A673 (cell line): ENCODE measurements around the gene THADA. TPM values are rescaled to one million over a fixed set of nuclear protein-coding genes. Genes with fewer than 3 reads are reported as not detected.

Experiments
- BruUV-seq: library from RNA; stranded (reverse); fragments of 400-500 nt; replicated peaks from 2 replicates; lab custom pipeline; 2021; lab: Mats Ljungman, UMichigan
- CTCF ChIA-PET: fragments of 300-600 bp; sonication (Branson Sonifier 250); formaldehyde crosslinking; loops from one replicate; lab custom pipeline; 2022; ENCODE audit warnings: antibody characterized with exemption; lab: Charles Lee
- POLR2A ChIA-PET: fragments of 300-600 bp; sonication (Branson Sonifier 250); formaldehyde crosslinking; loops from one replicate; lab custom pipeline; 2022; ENCODE audit warnings: antibody characterized with exemption; ENCODE audit not compliant: low non-redundant PET; lab: Charles Lee
- DNase-seq: peaks from one replicate; pipeline ENCODE4 v3.0.0-alpha.2; 2015; ENCODE audit warnings: low spot score
- H3K27ac ChIP-seq: fragments of 200-600 bp; sonication (generic); 2 replicates; pipeline ENCODE4 v1.5.1; 2016; ENCODE audit warnings: mixed run types, low read depth, mild to moderate bottlenecking, mixed read lengths, antibody characterized with exemption, low read length; ENCODE audit not compliant: poor library complexity, severe bottlenecking
- H3K27me3 ChIP-seq: fragments of 200-600 bp; sonication (generic); replicated peaks from 2 replicates; pipeline ENCODE4 v1.6.1; 2017; ENCODE audit warnings: mixed run types, low read depth, mild to moderate bottlenecking, mixed read lengths, antibody characterized with exemption, low read length; ENCODE audit not compliant: insufficient read depth, poor library complexity
- H3K36me3 ChIP-seq: fragments of 200-600 bp; sonication (generic); 2 replicates; pipeline ENCODE4 v1.6.1; 2016; ENCODE audit warnings: mixed run types, mild to moderate bottlenecking, mixed read lengths, antibody characterized with exemption, low read length; ENCODE audit not compliant: insufficient read depth, poor library complexity, severe bottlenecking
- H3K4me1 ChIP-seq: fragments of 200-600 bp; sonication (generic); 2 replicates; pipeline ENCODE4 v1.6.1; 2017; ENCODE audit warnings: mixed run types, mild to moderate bottlenecking, mixed read lengths, antibody characterized with exemption, low read length; ENCODE audit not compliant: insufficient read depth, poor library complexity, severe bottlenecking
- H3K4me3 ChIP-seq: fragments of 200-600 bp; sonication (generic); 2 replicates; pipeline ENCODE4 v1.5.1; 2016; ENCODE audit warnings: low read depth, mixed run types, mild to moderate bottlenecking, mixed read lengths, low read length; ENCODE audit not compliant: poor library complexity, severe bottlenecking
- H3K9me3 ChIP-seq: fragments of 200-600 bp; sonication (generic); 2 replicates; pipeline ENCODE4 v1.6.1; 2016; ENCODE audit warnings: mixed run types, low read depth, mild to moderate bottlenecking, mixed read lengths, antibody characterized with exemption, low read length; ENCODE audit not compliant: poor library complexity, severe bottlenecking
- CTCF ChIP-seq: fragments of 300-800, 200-600 bp; sonication (generic); conservative IDR thresholded peaks from 2 replicates; pipeline ENCODE4 v1.5.1; 2017; ENCODE audit warnings: low read depth, mild to moderate bottlenecking, antibody characterized with exemption, low read length, moderate library complexity, mixed read lengths
- EZH2 ChIP-seq: fragments of 200-600 bp; sonication (generic); IDR thresholded peaks from 2 replicates; pipeline ENCODE4 v1.6.1; 2017; ENCODE audit warnings: borderline replicate concordance, low read depth, mild to moderate bottlenecking, mixed read lengths, antibody characterized with exemption, low read length; ENCODE audit not compliant: poor library complexity, severe bottlenecking
- intact Hi-C: fragments of 100-400 bp; cut with micrococcal nuclease; formaldehyde crosslinking; loops from one replicate; pipeline ENCODE4 v1.10.0; 2022; ENCODE audit not compliant: unreplicated experiment
- total RNA-seq: library from RNA; stranded (reverse); gene quantifications from 2 replicates; pipeline ENCODE4 v1.2.3, GENCODE V29; 2021

The THADA gene
- total RNA-seq, 1 experiment from 2014 or later: 39.7 TPM

DNA sequence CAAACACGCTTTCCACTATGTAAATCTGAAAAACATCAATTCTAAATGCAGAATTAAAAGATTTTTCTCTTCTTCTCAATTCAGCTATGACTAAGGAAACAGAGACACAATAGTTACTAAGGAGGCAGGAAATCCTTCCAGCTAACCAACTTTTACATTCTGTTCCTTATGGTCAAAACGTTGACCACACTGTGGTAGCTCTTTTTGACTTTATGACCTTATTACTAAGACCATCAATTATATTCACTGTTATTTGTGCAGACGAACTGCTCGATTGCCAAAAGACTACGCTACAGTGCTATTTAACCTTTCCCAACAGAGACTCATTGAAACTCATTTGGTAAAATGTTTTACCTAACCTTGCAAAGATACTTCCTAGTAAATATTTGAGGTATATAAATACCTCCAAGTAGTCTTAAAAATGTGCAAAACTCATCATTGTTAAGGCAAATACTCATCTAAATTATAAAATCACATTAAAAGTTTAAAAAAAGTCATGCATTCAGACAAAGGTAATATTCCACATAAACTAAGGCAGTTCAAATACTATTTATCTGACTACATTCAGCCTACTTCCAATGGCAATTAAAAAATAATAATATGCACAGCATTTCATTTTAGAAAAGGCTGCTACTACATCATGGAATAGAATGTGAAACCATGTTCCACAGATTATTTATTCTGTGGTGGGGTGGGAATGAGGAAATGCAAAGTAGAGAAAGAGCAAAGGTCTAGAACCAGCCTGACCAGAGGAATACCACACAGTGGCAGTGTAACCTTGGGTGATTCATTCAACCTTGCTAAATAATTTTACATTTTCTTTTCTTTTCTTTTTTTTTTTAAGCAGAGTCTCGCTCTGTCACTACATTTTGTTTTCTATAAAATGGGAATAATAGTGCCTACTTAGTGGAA, 139.9 kb downstream of the THADA start:
- Histone ChIP-seq H3K4me3 (no peak overlapping the region), H3K36me3 (no peaks in the 10 kb centered on the region), H3K27me3 (no peaks in the 10 kb centered on the region), H3K9me3 (no peaks in the 10 kb centered on the region), H3K27ac (no peak overlapping the region), H3K4me1 (peaks cover 26% of the 10 kb centered on the region)
- intact Hi-C loops: no loop called here
- BruUV-seq: no TSS peak
- CTCF ChIA-PET: no interaction called here
- no peak for DNase-seq
- POLR2A ChIA-PET: no interaction called here
- TF ChIP-seq CTCF (no peak), EZH2 (no peak)

DNA sequence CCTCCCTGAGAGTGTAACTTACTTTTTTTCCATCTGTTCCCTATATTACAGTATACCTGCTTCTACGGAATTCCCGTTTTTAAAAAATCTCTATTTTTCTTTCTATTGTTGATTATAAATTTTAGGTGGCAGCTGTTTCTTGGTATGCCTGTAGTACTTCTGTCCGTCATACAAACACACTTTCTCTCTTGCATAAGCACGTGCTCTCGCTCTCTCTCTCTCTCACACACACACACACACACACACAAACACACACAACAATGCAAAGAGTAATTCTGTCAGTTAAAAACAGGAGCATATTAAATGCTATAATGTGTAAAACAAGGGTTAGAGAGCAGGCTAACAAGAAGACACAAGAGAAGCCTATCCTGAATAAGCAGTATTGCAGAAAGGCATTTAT, 140.5 kb downstream of the THADA start:
- intact Hi-C loops: no loop called here
- no TSS peak for BruUV-seq
- no peaks in the 10 kb centered on the region for H3K9me3 ChIP-seq
- no peaks in the 10 kb centered on the region for H3K27me3 ChIP-seq
- no peak overlapping the region for H3K27ac ChIP-seq
- ChIA-PET CTCF (no interaction called here), POLR2A (no interaction called here)
- H3K4me1 ChIP-seq: peaks cover 32% of the 10 kb centered on the region
- H3K36me3 ChIP-seq: no peaks in the 10 kb centered on the region
- no peak overlapping the region for H3K4me3 ChIP-seq
- no peak for DNase-seq
- no peak for TF ChIP-seq EZH2
- no peak for TF ChIP-seq CTCF

GRCh38 chr2:43454791-43455190, 141.0 kb downstream of the THADA start:
- intact Hi-C loops: no loop called here
- no peak overlapping the region for H3K27ac ChIP-seq
- TF ChIP-seq EZH2: no peak
- no peak for TF ChIP-seq CTCF
- DNase-seq: no peak
- ChIA-PET CTCF (interaction anchor here (0.6 kb wide), 1 partner anchor 445 kb away, joined by 3 read pairs; no protein-coding TSS in a partner anchor), POLR2A (no interaction called here)
- no peaks in the 10 kb centered on the region for H3K9me3 ChIP-seq
- H3K4me3 ChIP-seq: no peak overlapping the region
- peaks cover 32% of the 10 kb centered on the region for H3K4me1 ChIP-seq
- H3K36me3 ChIP-seq: no peaks in the 10 kb centered on the region
- no TSS peak for BruUV-seq
- H3K27me3 ChIP-seq: no peaks in the 10 kb centered on the region
